SK-N-SH (cell line): ENCODE measurements around the gene JMJD1C. TPM values are rescaled to one million over a fixed set of nuclear protein-coding genes. Genes with fewer than 3 reads are reported as not detected.

Experiments
- CTCF ChIA-PET: fragments of 300-600, 350-600 bp; formaldehyde crosslinking; extraction: SDS; loops from one replicate; lab custom pipeline; 2021; lab: Yijun Ruan, JAX
- POLR2A ChIA-PET: fragments of 350-600 bp; sonication (Branson Sonifier 250); formaldehyde crosslinking; extraction: SDS; loops from one replicate; lab custom pipeline; 2020; ENCODE audit warnings: antibody characterized with exemption, inconsistent platforms; lab: Yijun Ruan, JAX
- DNase-seq: peaks from one replicate; pipeline ENCODE4 v3.0.0; 2012
- H2AFZ ChIP-seq: fragments of 200-600 bp; sonication (generic); 2 replicates; pipeline ENCODE4 v1.8.1; 2016; ENCODE audit warnings: antibody characterized with exemption, mild to moderate bottlenecking, low read depth
- H3F3A ChIP-seq: fragments of 200-600 bp; sonication (generic); replicated peaks from 2 replicates; pipeline ENCODE3; 2016; ENCODE audit warnings: antibody characterized with exemption, mild to moderate bottlenecking; ENCODE audit not compliant: insufficient read depth
- H3K27ac ChIP-seq, 2 experiments: fragments of 200-500 bp in 1 of 2; fragments of 200-600 bp in 1 of 2; sonication (Bioruptor generic) in 1 of 2; sonication (generic), shearing (Covaris generic) in 1 of 2; 2 replicates each; pipeline versions ENCODE4 v1.5.1 to v1.6.1; 2014 to 2016; ENCODE audit warnings: low read depth in 2 of 2, inconsistent platforms in 1 of 2, low read length in 1 of 2, mild to moderate bottlenecking in 1 of 2, mixed read lengths in 1 of 2
- H3K27me3 ChIP-seq: fragments of 200-600 bp; sonication (generic), shearing (Covaris generic); 2 replicates; pipeline ENCODE4 v1.6.1; 2016; ENCODE audit warnings: mixed run types; ENCODE audit not compliant: insufficient read depth
- H3K36me3 ChIP-seq, 2 experiments: fragments of 200-500 bp in 1 of 2; fragments of 200-600 bp in 1 of 2; sonication (Bioruptor generic) in 1 of 2; sonication (generic) in 1 of 2; replicated peaks in 1 of 2; 2 replicates each; pipeline versions ENCODE3 to v1.5.1; 2014 to 2016; ENCODE audit warnings: low read length in 1 of 2, mild to moderate bottlenecking in 1 of 2; ENCODE audit not compliant: insufficient read depth in 2 of 2, control insufficient read depth in 1 of 2
- H3K4me1 ChIP-seq, 2 experiments: fragments of 200-500 bp in 1 of 2; fragments of 200-600 bp in 1 of 2; sonication (Bioruptor generic) in 1 of 2; sonication (generic), shearing (Covaris generic) in 1 of 2; 2 replicates each; pipeline versions ENCODE4 v1.5.1 to v1.6.1; 2014 to 2016; ENCODE audit warnings: low read depth in 1 of 2, low read length in 1 of 2, mixed run types in 1 of 2; ENCODE audit not compliant: insufficient read depth in 2 of 2, control insufficient read depth in 1 of 2
- H3K4me2 ChIP-seq: fragments of 200-600 bp; sonication (generic), shearing (Covaris generic); 2 replicates; pipeline ENCODE4 v1.6.1; 2017; ENCODE audit warnings: mixed run types
- H3K4me3 ChIP-seq, 2 experiments: fragments of 200-500 bp in 1 of 2; fragments of 200-600 bp in 1 of 2; sonication (Bioruptor generic) in 1 of 2; sonication (generic), shearing (Covaris generic) in 1 of 2; 2 replicates each; pipeline versions ENCODE4 v1.5.1 to v1.8.1; 2014 to 2016; ENCODE audit warnings: low read depth in 2 of 2, inconsistent platforms in 1 of 2, low read length in 1 of 2, mild to moderate bottlenecking in 1 of 2, mixed read lengths in 1 of 2, moderate library complexity in 1 of 2
- H3K79me2 ChIP-seq: fragments of 200-600 bp; sonication (generic); 2 replicates; pipeline ENCODE4 v1.8.1; 2017; ENCODE audit warnings: mild to moderate bottlenecking; ENCODE audit not compliant: insufficient read depth
- H3K9ac ChIP-seq: fragments of 200-600 bp; sonication (generic); 2 replicates; pipeline ENCODE4 v1.6.1; 2017; ENCODE audit warnings: mixed run types
- H3K9me2 ChIP-seq: fragments of 200-600 bp; sonication (generic); 2 replicates; pipeline ENCODE4 v1.6.1; 2017; ENCODE audit warnings: mixed run types
- H3K9me3 ChIP-seq: fragments of 200-600 bp; sonication (generic); 2 replicates; pipeline ENCODE4 v1.6.1; 2017; ENCODE audit warnings: mixed run types, mild to moderate bottlenecking, moderate library complexity
- H4K20me1 ChIP-seq: fragments of 200-600 bp; sonication (generic); 2 replicates; pipeline ENCODE4 v1.6.1; 2017; ENCODE audit warnings: mild to moderate bottlenecking, mixed run types; ENCODE audit not compliant: insufficient read depth
- CHD2 ChIP-seq: fragments of 150-350 bp; IDR thresholded peaks from 2 replicates; pipeline ENCODE4 v1.6.1; 2018; ENCODE audit warnings: low read length; ENCODE audit not compliant: partially characterized antibody
- EZH2phosphoT487 ChIP-seq: fragments of 200-600 bp; sonication (generic); IDR thresholded peaks from 2 replicates; pipeline ENCODE4 v1.6.1; 2017; ENCODE audit warnings: low read depth, mixed run types, mild to moderate bottlenecking, antibody characterized with exemption, moderate library complexity, borderline replicate concordance
- FOSL2 ChIP-seq: IDR thresholded peaks from 2 replicates; pipeline ENCODE4 v1.4.0; 2012; ENCODE audit warnings: low read depth, mild to moderate bottlenecking, moderate library complexity, borderline replicate concordance
- FOXM1 ChIP-seq: IDR thresholded peaks from 2 replicates; pipeline ENCODE4 v1.4.0; 2012; ENCODE audit warnings: low read depth, mild to moderate bottlenecking
- GATA2 ChIP-seq: sonication (generic); formaldehyde crosslinking; IDR thresholded peaks from 2 replicates; pipeline ENCODE4 v1.5.0; 2020; ENCODE audit warnings: mild to moderate bottlenecking, missing genetic modification reagents
- MXI1 ChIP-seq: IDR thresholded peaks from 2 replicates; pipeline ENCODE4 v1.6.1; 2012; ENCODE audit warnings: mild to moderate bottlenecking, low read depth, low read length, improper control_type of control experiment
- RAD21 ChIP-seq: IDR thresholded peaks from 2 replicates; pipeline ENCODE4 v1.6.1; 2012; ENCODE audit warnings: mild to moderate bottlenecking, low read length
- RCOR1 ChIP-seq: fragments of 150-350 bp; IDR thresholded peaks from 2 replicates; pipeline ENCODE4 v1.6.1; 2017; ENCODE audit warnings: antibody characterized with exemption, low read length
- RXRA ChIP-seq: IDR thresholded peaks from 2 replicates; pipeline ENCODE4 v1.4.0; 2012; ENCODE audit warnings: low read depth, mild to moderate bottlenecking, borderline replicate concordance
- SIN3A ChIP-seq: IDR thresholded peaks from 2 replicates; pipeline ENCODE4 v1.6.1; 2012; ENCODE audit warnings: low read depth, mild to moderate bottlenecking, low read length, moderate library complexity, borderline replicate concordance
- SMC3 ChIP-seq: IDR thresholded peaks from 2 replicates; pipeline ENCODE4 v1.6.1; 2012; ENCODE audit warnings: low read depth, low read length, improper control_type of control experiment
- TCF12 ChIP-seq: IDR thresholded peaks from 2 replicates; pipeline ENCODE4 v1.4.0; 2012
- USF2 ChIP-seq: fragments of 150-350 bp; IDR thresholded peaks from 2 replicates; pipeline ENCODE4 v1.6.1; 2017; ENCODE audit warnings: antibody characterized with exemption, low read length, low read depth, borderline replicate concordance
- YY1 ChIP-seq: IDR thresholded peaks from 2 replicates; pipeline ENCODE4 v1.4.0; 2012; ENCODE audit warnings: low read depth, mild to moderate bottlenecking
- WGBS: methylation state at CpG from one replicate; pipeline ENCODE4 v1.1.6; 2017; ENCODE audit warnings: low lambda C conversion rate; 5-methylcytosine and 5-hydroxymethylcytosine counted together
- polyA plus RNA-seq, 3 experiments: library from polyadenylated mRNA; depleted of rRNA; stranded (reverse); fragments of >200 nt; gene quantifications; 2 replicates each; pipeline ENCODE4 v1.2.3, GENCODE V29; 2012
- TF ChIP-seq, protein P1 (sequence below): IDR thresholded peaks from 2 replicates; pipeline ENCODE4 v1.4.0; 2012; ENCODE audit warnings: low read depth
- TF ChIP-seq, protein P2 (sequence below): IDR thresholded peaks from 2 replicates; pipeline ENCODE4; 2012
- TF ChIP-seq, protein P3 (sequence below): fragments of 150-350 bp; IDR thresholded peaks from 2 replicates; pipeline ENCODE4 v1.6.1; 2016; ENCODE audit warnings: mild to moderate bottlenecking, low read depth, low read length

JMJD1C gene
- polyA plus RNA-seq, 1 of the 3 experiments (the other 2 are of a cell fraction), result 11.7 TPM

GRCh38 chr10:63199716-63200115, 266.1 kb downstream of the JMJD1C start:
- Histone ChIP-seq H3K27ac (no peak overlapping the region), H3K4me1 (peaks cover 0 to 18% of the 10 kb centered on the region in 2 experiments; a peak in 2 of 4 replicates), H3K4me2 (no peak overlapping the region), H3K9me2 (no peaks in the 10 kb centered on the region), H2AFZ (no peak overlapping the region), H3K9me3 (no peaks in the 10 kb centered on the region), H3F3A (peaks cover 17% of the 10 kb centered on the region), H3K79me2 (peaks cover 35% of the 10 kb centered on the region), H3K4me3 (no peak overlapping the region), H3K9ac (no peak overlapping the region), H4K20me1 (peaks cover 4% of the 10 kb centered on the region; the same call in 1 of the 2 replicates), H3K27me3 (no peaks in the 10 kb centered on the region), H3K36me3 (peaks cover 65 to 71% of the 10 kb centered on the region in 2 experiments)
- POLR2A ChIA-PET, result no interaction called here
- WGBS, result 96% methylated on average over 2 of the region's 2 CpGs
- TF ChIP-seq EZH2phosphoT487, result no peak
- TF ChIP-seq RCOR1, result no peak
- no peak for TF ChIP-seq CHD2
- CTCF ChIA-PET, result interaction anchor here (1.0 to 2.4 kb wide), 4 partner anchors 17 to 521 kb away, joined by 3 to 8 read pairs (median 5); no protein-coding TSS in a partner anchor
- no peak for DNase-seq

- peaks cover 4% of the 10 kb centered on the region; the same call in 1 of the 2 replicates for H4K20me1 ChIP-seq
- no peak overlapping the region for H3K4me3 ChIP-seq
- peaks cover 66 to 76% of the 10 kb centered on the region in 2 experiments for H3K36me3 ChIP-seq
- peaks cover 20% of the 10 kb centered on the region; the same call in 1 of the 2 replicates for H3K79me2 ChIP-seq
- H3F3A ChIP-seq, result peaks cover 18% of the 10 kb centered on the region
- POLR2A ChIA-PET, result no interaction called here
- no peak overlapping the region for H3K9ac ChIP-seq
- H3K4me2 ChIP-seq, result peak overlapping the region; percentile 16; the same call in 1 of the 2 replicates
- H3K9me2 ChIP-seq, result no peaks in the 10 kb centered on the region
- H2AFZ ChIP-seq, result no peak overlapping the region
- TF ChIP-seq SMC3 (no peak), YY1 (no peak), SIN3A (no peak), FOXM1 (no peak), RXRA (no peak), RAD21 (no peak), EZH2phosphoT487 (no peak), TCF12 (no peak), FOSL2 (no peak), GATA2 (CRISPR knock-in tag) (no peak), USF2 (no peak), MXI1 (no peak)
- TF ChIP-seq, protein P1, sequence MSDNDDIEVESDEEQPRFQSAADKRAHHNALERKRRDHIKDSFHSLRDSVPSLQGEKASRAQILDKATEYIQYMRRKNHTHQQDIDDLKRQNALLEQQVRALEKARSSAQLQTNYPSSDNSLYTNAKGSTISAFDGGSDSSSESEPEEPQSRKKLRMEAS, result no peak
- TF ChIP-seq, protein P2, sequence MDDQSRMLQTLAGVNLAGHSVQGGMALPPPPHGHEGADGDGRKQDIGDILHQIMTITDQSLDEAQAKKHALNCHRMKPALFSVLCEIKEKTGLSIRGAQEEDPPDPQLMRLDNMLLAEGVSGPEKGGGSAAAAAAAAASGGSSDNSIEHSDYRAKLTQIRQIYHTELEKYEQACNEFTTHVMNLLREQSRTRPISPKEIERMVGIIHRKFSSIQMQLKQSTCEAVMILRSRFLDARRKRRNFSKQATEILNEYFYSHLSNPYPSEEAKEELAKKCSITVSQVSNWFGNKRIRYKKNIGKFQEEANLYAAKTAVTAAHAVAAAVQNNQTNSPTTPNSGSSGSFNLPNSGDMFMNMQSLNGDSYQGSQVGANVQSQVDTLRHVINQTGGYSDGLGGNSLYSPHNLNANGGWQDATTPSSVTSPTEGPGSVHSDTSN, result no peak
- TF ChIP-seq, protein P3, sequence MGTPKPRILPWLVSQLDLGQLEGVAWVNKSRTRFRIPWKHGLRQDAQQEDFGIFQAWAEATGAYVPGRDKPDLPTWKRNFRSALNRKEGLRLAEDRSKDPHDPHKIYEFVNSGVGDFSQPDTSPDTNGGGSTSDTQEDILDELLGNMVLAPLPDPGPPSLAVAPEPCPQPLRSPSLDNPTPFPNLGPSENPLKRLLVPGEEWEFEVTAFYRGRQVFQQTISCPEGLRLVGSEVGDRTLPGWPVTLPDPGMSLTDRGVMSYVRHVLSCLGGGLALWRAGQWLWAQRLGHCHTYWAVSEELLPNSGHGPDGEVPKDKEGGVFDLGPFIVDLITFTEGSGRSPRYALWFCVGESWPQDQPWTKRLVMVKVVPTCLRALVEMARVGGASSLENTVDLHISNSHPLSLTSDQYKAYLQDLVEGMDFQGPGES, result no peak
- TF ChIP-seq, all 33 proteins: peak for 0
- Histone ChIP-seq H3K27ac (peak overlapping the region in 1 of 2 experiments; percentile 67; a peak in 1 of 4 replicates), H3K27me3 (no peaks in the 10 kb centered on the region), H3K4me1 (peaks cover 0 to 18% of the 10 kb centered on the region in 2 experiments; a peak in 2 of 4 replicates), H3K9me3 (no peaks in the 10 kb centered on the region)
- no peak for DNase-seq
- WGBS, result 85% methylated on average over 2 of the region's 2 CpGs
- CTCF ChIA-PET, result interaction anchor here (0.9 to 1.5 kb wide), 3 partner anchors 71 to 557 kb away, joined by 3 read pairs; no protein-coding TSS in a partner anchor
Measured at GRCh38 chr10:63197344-63198092, 268.3 kb downstream of the JMJD1C start.
